Measurements from ENCODE around the gene AP2S1. TPM values are rescaled to one million over a fixed set of nuclear protein-coding genes. Genes with fewer than 3 reads are reported as not detected.

Gene AP2S1
- polyA plus RNA-seq, 4 donors = 85.1 to 164 (median 126) TPM

- Histone ChIP-seq H3K27me3 (ENCODE audit: control insufficient read depth in 3 of 3, insufficient read depth in 3 of 3, low read length in 3 of 3) (no peaks in the 10 kb centered on the region), H3K36me3 (ENCODE audit: control insufficient read depth in 3 of 3, insufficient read depth in 2 of 3, low read depth in 1 of 3, low read length in 3 of 3) (peaks cover 0 to 18% (median 0%) of the 10 kb centered on the region in 3 donors), H3K27ac (ENCODE audit: low read depth in 1 of 3, low read length in 2 of 3) (peak overlapping the region in 2 of 3 donors; percentile 8 to 59), H3K4me1 (ENCODE audit: control insufficient read depth in 3 of 3, insufficient read depth in 2 of 3, low read depth in 1 of 3, low read length in 2 of 3) (peaks cover 5 to 42% (median 25%) of the 10 kb centered on the region in 3 donors), H3K4me3 (ENCODE audit: low read depth in 1 of 3, low read length in 3 of 3) (peak overlapping the region in 2 of 3 donors; percentile 68 to 85), H3K9me3 (ENCODE audit: control insufficient read depth in 2 of 2, insufficient read depth in 1 of 2, low read depth in 1 of 2, low read length in 1 of 2) (no peaks in the 10 kb centered on the region)
- FAIRE-seq (no peak), DNase-seq (peak; percentile 43 to 45)
- WGBS, 3 donors = 18 to 40% (median 35%) methylated on average over 6 of the region's 6 CpGs
Measured at GRCh38 chr19:46863818-46864629, 13.4 kb upstream of the AP2S1 start.

GRCh38 chr19:46862974-46863632, 12.5 kb upstream of the AP2S1 start:
- Histone ChIP-seq H3K4me3 (ENCODE audit: low read depth in 1 of 3, low read length in 3 of 3) (peak overlapping the region in 2 of 3 donors; percentile 68 to 85), H3K36me3 (ENCODE audit: control insufficient read depth in 3 of 3, insufficient read depth in 2 of 3, low read depth in 1 of 3, low read length in 3 of 3) (peaks cover 0 to 18% (median 0%) of the 10 kb centered on the region in 3 donors), H3K27ac (ENCODE audit: low read depth in 1 of 3, low read length in 2 of 3) (peak overlapping the region; percentile 8 to 50 (median 25)), H3K27me3 (ENCODE audit: control insufficient read depth in 3 of 3, insufficient read depth in 3 of 3, low read length in 3 of 3) (no peaks in the 10 kb centered on the region), H3K9me3 (ENCODE audit: control insufficient read depth in 2 of 2, insufficient read depth in 1 of 2, low read depth in 1 of 2, low read length in 1 of 2) (no peaks in the 10 kb centered on the region), H3K4me1 (ENCODE audit: control insufficient read depth in 3 of 3, insufficient read depth in 2 of 3, low read depth in 1 of 3, low read length in 2 of 3) (peaks cover 5 to 39% (median 25%) of the 10 kb centered on the region in 3 donors)
- WGBS, 3 donors = 41 to 62% (median 43%) methylated on average over 4 of the region's 4 CpGs
- no peak for DNase-seq
- FAIRE-seq = no peak

GRCh38 chr19:46862503-46862834, 11.8 kb upstream of the AP2S1 start:
- no peak for FAIRE-seq
- peak overlapping the region; percentile 52 to 71 (median 69) for H3K27ac ChIP-seq (ENCODE audit: low read depth in 1 of 3, low read length in 2 of 3)
- 17 to 26% (median 21%) methylated on average over 9 of the region's 9 CpGs for WGBS, 3 donors

GRCh38 chr19:46861691-46862502, 11.3 kb upstream of the AP2S1 start:
- Histone ChIP-seq H3K4me3 (ENCODE audit: low read depth in 1 of 3, low read length in 3 of 3) (peak overlapping the region; percentile 68 to 85 (median 81)), H3K27ac (ENCODE audit: low read depth in 1 of 3, low read length in 2 of 3) (peak overlapping the region; percentile 52 to 71 (median 69)), H3K9me3 (ENCODE audit: control insufficient read depth in 2 of 2, insufficient read depth in 1 of 2, low read depth in 1 of 2, low read length in 1 of 2) (no peaks in the 10 kb centered on the region), H3K4me1 (ENCODE audit: control insufficient read depth in 3 of 3, insufficient read depth in 2 of 3, low read depth in 1 of 3, low read length in 2 of 3) (peaks cover 3 to 32% (median 25%) of the 10 kb centered on the region in 3 donors), H3K36me3 (ENCODE audit: control insufficient read depth in 3 of 3, insufficient read depth in 2 of 3, low read depth in 1 of 3, low read length in 3 of 3) (peaks cover 0 to 18% (median 0%) of the 10 kb centered on the region in 3 donors), H3K27me3 (ENCODE audit: control insufficient read depth in 3 of 3, insufficient read depth in 3 of 3, low read length in 3 of 3) (no peaks in the 10 kb centered on the region)
- WGBS, 3 donors = 1 to 3% (median 1%) methylated on average over 19 of the region's 19 CpGs
- peak; percentile 40 to 62 for DNase-seq
- no peak for FAIRE-seq

More at GRCh38 chr19:46862503-46862834, 11.8 kb upstream of the AP2S1 start:
- no peak for DNase-seq
- Histone ChIP-seq H3K9me3 (ENCODE audit: control insufficient read depth in 2 of 2, insufficient read depth in 1 of 2, low read depth in 1 of 2, low read length in 1 of 2) (no peaks in the 10 kb centered on the region), H3K4me1 (ENCODE audit: control insufficient read depth in 3 of 3, insufficient read depth in 2 of 3, low read depth in 1 of 3, low read length in 2 of 3) (peaks cover 5 to 38% (median 25%) of the 10 kb centered on the region in 3 donors), H3K4me3 (ENCODE audit: low read depth in 1 of 3, low read length in 3 of 3) (peak overlapping the region in 2 of 3 donors; percentile 68 to 85), H3K36me3 (ENCODE audit: control insufficient read depth in 3 of 3, insufficient read depth in 2 of 3, low read depth in 1 of 3, low read length in 3 of 3) (peaks cover 0 to 18% (median 0%) of the 10 kb centered on the region in 3 donors), H3K27me3 (ENCODE audit: control insufficient read depth in 3 of 3, insufficient read depth in 3 of 3, low read length in 3 of 3) (no peaks in the 10 kb centered on the region)

GRCh38 chr19:46860846-46861690, 10.4 kb upstream of the AP2S1 start, which contains the start of gene ARHGAP35:
ARHGAP35 (plus strand) TSS chr19:46860997; CDS start chr19:46918676, 57,679 bp downstream.
- peaks cover 3 to 34% (median 25%) of the 10 kb centered on the region in 3 donors for H3K4me1 ChIP-seq (ENCODE audit: control insufficient read depth in 3 of 3, insufficient read depth in 2 of 3, low read depth in 1 of 3, low read length in 2 of 3)
- peak within 1 kb of the TSS; percentile 68 to 85 (median 81) for H3K4me3 ChIP-seq (ENCODE audit: low read depth in 1 of 3, low read length in 3 of 3)
- H3K27ac ChIP-seq (ENCODE audit: low read depth in 1 of 3, low read length in 2 of 3) = peak within 1 kb of the TSS; percentile 89 to 98 (median 95)
- H3K9me3 ChIP-seq (ENCODE audit: control insufficient read depth in 2 of 2, insufficient read depth in 1 of 2, low read depth in 1 of 2, low read length in 1 of 2) = no peaks in the 10 kb centered on the region
- no peak for FAIRE-seq
- peak; percentile 78 to 84 for DNase-seq
- no peaks in the 10 kb centered on the region for H3K27me3 ChIP-seq (ENCODE audit: control insufficient read depth in 3 of 3, insufficient read depth in 3 of 3, low read length in 3 of 3)
- 1% methylated on average over 7 to 79 of the region's 91 CpGs for WGBS, 3 donors
- H3K36me3 ChIP-seq (ENCODE audit: control insufficient read depth in 3 of 3, insufficient read depth in 2 of 3, low read depth in 1 of 3, low read length in 3 of 3) = peaks cover 0 to 16% (median 0%) of the 10 kb centered on the region in 3 donors

GRCh38 chr19:46860125-46860845, 9.6 kb upstream of the AP2S1 start:
- 0 to 1% (median 1%) methylated on average over 80 to 89 of the region's 89 CpGs for WGBS, 3 donors
- Histone ChIP-seq H3K4me3 (ENCODE audit: low read depth in 1 of 3, low read length in 3 of 3) (peak overlapping the region; percentile 68 to 81 (median 68)), H3K4me1 (ENCODE audit: control insufficient read depth in 3 of 3, insufficient read depth in 2 of 3, low read depth in 1 of 3, low read length in 2 of 3) (peaks cover 3 to 34% (median 25%) of the 10 kb centered on the region in 3 donors), H3K36me3 (ENCODE audit: control insufficient read depth in 3 of 3, insufficient read depth in 2 of 3, low read depth in 1 of 3, low read length in 3 of 3) (peaks cover 0 to 12% (median 0%) of the 10 kb centered on the region in 3 donors), H3K27ac (ENCODE audit: low read depth in 1 of 3, low read length in 2 of 3) (peak overlapping the region; percentile 89 to 98 (median 95)), H3K9me3 (ENCODE audit: control insufficient read depth in 2 of 2, insufficient read depth in 1 of 2, low read depth in 1 of 2, low read length in 1 of 2) (no peaks in the 10 kb centered on the region), H3K27me3 (ENCODE audit: control insufficient read depth in 3 of 3, insufficient read depth in 3 of 3, low read length in 3 of 3) (no peaks in the 10 kb centered on the region)
- FAIRE-seq (no peak), DNase-seq (peak; percentile 98)

GRCh38 chr19:46859637-46860124, 9.0 kb upstream of the AP2S1 start:
- H3K4me1 ChIP-seq (ENCODE audit: control insufficient read depth in 3 of 3, insufficient read depth in 2 of 3, low read depth in 1 of 3, low read length in 2 of 3) = peaks cover 3 to 34% (median 25%) of the 10 kb centered on the region in 3 donors
- FAIRE-seq (no peak), DNase-seq (no peak)
- no peaks in the 10 kb centered on the region for H3K9me3 ChIP-seq (ENCODE audit: control insufficient read depth in 2 of 2, insufficient read depth in 1 of 2, low read depth in 1 of 2, low read length in 1 of 2)
- peak overlapping the region in 2 of 3 donors; percentile 81 to 95 for H3K27ac ChIP-seq (ENCODE audit: low read depth in 1 of 3, low read length in 2 of 3)
- no peaks in the 10 kb centered on the region for H3K27me3 ChIP-seq (ENCODE audit: control insufficient read depth in 3 of 3, insufficient read depth in 3 of 3, low read length in 3 of 3)
- 14 to 20% (median 16%) methylated on average over 18 of the region's 18 CpGs for WGBS, 3 donors
- peaks cover 0 to 12% (median 0%) of the 10 kb centered on the region in 3 donors for H3K36me3 ChIP-seq (ENCODE audit: control insufficient read depth in 3 of 3, insufficient read depth in 2 of 3, low read depth in 1 of 3, low read length in 3 of 3)
- peak overlapping the region in 1 of 3 donors; percentile 68 for H3K4me3 ChIP-seq (ENCODE audit: low read depth in 1 of 3, low read length in 3 of 3)
